Activated gamma-delta T cell treated with Interleukin-2 at 50 U/mL for 16 hours (primary cell): ENCODE results near the gene ABHD11.
"Not testable (repeated sequence)": the region's sequence is repeated elsewhere in the genome, so short reads cannot be mapped to it uniquely, and the experiment has no call there.

Source experiments
- DNase-seq: peaks from one replicate; pipeline ENCODE4 v3.0.0-alpha.2; 2020

The ABHD11 gene

GRCh38 chr7:73718905-73719805, 19.4 kb downstream of the ABHD11 start, which contains the start of gene STX1A:
Gene STX1A (minus strand): TSS chr7:73719669. CDS start chr7:73719631, 38 bp downstream.
- peak; percentile 53 for DNase-seq

- DNase-seq = no peak
Observed at GRCh38 chr7:73718438-73718881, 20.1 kb downstream of the ABHD11 start.

GRCh38 chr7:73717991-73718405, 20.6 kb downstream of the ABHD11 start:
- peak; percentile 77 for DNase-seq

- DNase-seq = no peak
Observed at GRCh38 chr7:73717025-73717807, 21.4 kb downstream of the ABHD11 start.

- DNase-seq = no peak
Observed at GRCh38 chr7:73716318-73716890, 22.2 kb downstream of the ABHD11 start.

- DNase-seq = no peak
Observed at GRCh38 chr7:73715648-73716317, 22.8 kb downstream of the ABHD11 start.

- DNase-seq = not testable (repeated sequence)
Observed at GRCh38 chr7:73713319-73713718, 25.3 kb downstream of the ABHD11 start.

- no peak for DNase-seq
Observed at GRCh38 chr7:73712773-73713172, 25.8 kb downstream of the ABHD11 start.

GRCh38 chr7:73708961-73709549, 29.5 kb downstream of the ABHD11 start:
- no peak for DNase-seq

GRCh38 chr7:73707045-73707631, 31.5 kb downstream of the ABHD11 start:
- DNase-seq = peak; percentile 29

- no peak for DNase-seq
Observed at GRCh38 chr7:73706126-73707044, 32.2 kb downstream of the ABHD11 start.

GRCh38 chr7:73705551-73705920, 33.1 kb downstream of the ABHD11 start:
- DNase-seq = no peak

- no peak for DNase-seq
Observed at GRCh38 chr7:73704640-73705550, 33.7 kb downstream of the ABHD11 start.

GRCh38 chr7:73703757-73704639, 34.6 kb downstream of the ABHD11 start:
- DNase-seq = no peak

- no peak for DNase-seq
Observed at GRCh38 chr7:73703225-73703624, 35.4 kb downstream of the ABHD11 start.

- no peak for DNase-seq
Observed at GRCh38 chr7:73702665-73703064, 35.9 kb downstream of the ABHD11 start.

- no peak for DNase-seq
Observed at GRCh38 chr7:73702226-73702625, 36.4 kb downstream of the ABHD11 start.

GRCh38 chr7:73701357-73701995, 37.1 kb downstream of the ABHD11 start:
- DNase-seq = no peak
